ENCODE results near the gene NCEH1.

The NCEH1 gene

DNA sequence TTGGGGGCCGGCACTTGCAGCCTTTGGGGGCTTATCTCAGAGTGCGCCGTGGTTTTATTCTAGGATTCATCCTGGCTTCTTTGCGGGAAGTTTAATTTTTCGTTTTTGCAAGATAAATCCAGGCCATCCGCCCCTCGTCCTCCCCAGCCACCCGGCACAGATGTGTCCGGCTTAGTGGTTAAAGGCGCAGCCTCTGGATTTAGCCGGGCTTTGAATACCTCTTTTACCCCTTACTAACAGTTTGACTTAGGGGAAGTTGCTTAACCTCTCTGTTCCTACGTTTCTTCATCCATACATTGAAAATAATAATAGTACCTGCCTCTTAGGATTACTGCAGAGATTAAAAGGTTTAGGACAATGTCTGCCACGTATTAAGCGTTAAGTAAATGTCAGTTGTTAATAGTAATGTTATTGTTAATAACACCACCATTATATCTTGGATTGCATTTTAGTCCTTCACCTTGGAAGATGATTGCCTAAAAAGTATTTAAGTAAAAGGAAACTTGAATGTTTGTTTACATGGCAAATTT, 40.4 kb upstream of the NCEH1 start:
- peak overlapping the region; percentile 95 for H3K4me3 ChIP-seq (ENCODE audit: low read length)
- peak overlapping the region; percentile 68 for H3K4me2 ChIP-seq (ENCODE audit: low read length)
- H3K79me2 ChIP-seq (ENCODE audit: control insufficient read depth, low read length) = peaks cover 56% of the 10 kb centered on the region
- peaks cover 24% of the 10 kb centered on the region for H3K4me1 ChIP-seq (ENCODE audit: control insufficient read depth, low read length)
- no peaks in the 10 kb centered on the region for H3K9me2 ChIP-seq (replicated peaks; ENCODE audit: control insufficient read depth, low read length)
- H3K9me3 ChIP-seq (ENCODE audit: control insufficient read depth, insufficient read depth, low read length) = no peaks in the 10 kb centered on the region
- H3F3A ChIP-seq (ENCODE audit: control insufficient read depth, insufficient read depth) = no peaks in the 10 kb centered on the region
- H3K27me3 ChIP-seq (ENCODE audit: control insufficient read depth, low read length) = no peaks in the 10 kb centered on the region
- peaks cover 48% of the 10 kb centered on the region for H3K36me3 ChIP-seq (ENCODE audit: control insufficient read depth, low read length)
- peak overlapping the region; percentile 77 for H3K27ac ChIP-seq (ENCODE audit: low read depth, low read length)
- TF ChIP-seq CTCF (IDR thresholded peaks at IDR 0.05; ENCODE audit: low read depth, low read length, poor library complexity, severe bottlenecking) (no peak), EZH2phosphoT487 (IDR thresholded peaks at IDR 0.05; ENCODE audit: borderline replicate concordance, low read length) (no peak)
- H4K20me1 ChIP-seq (ENCODE audit: control insufficient read depth, insufficient read depth, low read depth, low read length) = no peaks in the 10 kb centered on the region

DNA sequence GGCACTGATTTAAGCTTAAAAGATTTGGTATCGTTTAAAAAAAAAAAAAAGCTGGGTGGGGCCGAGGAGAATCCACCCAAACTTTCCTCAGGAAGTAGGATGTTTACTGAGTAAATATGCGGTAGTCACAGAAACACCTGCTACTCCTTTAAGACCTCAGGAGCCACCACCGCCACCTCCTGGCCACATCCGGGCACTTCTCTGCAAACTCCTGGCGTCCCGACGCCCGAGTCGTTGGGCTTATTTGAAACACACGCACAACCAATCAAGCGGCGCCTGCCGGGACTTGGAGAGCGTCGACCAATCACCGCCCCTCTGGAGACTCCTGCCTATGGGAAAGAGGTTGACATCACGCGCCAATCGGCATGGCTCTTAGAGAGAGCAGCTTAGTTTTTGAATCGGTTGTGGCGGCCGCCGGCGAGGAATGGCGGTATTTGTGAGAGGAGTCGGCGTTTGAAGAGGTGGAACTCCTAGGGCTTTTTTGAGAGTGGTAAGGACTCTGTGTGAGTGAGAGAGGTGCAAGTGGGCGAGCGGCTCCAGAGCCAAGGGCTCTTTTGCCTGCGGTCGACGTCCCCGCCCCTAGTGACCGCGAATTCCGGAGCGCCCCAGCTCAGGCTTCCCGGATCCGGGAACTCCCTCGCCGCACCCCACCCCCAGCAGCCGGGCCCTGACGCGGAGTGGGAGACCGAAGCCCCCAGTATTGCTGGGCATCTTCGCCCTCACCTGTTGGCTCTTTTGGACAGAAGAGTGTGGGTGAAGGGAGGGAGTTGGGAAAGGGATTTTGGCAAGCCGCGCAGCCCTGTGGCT, 39.7 kb upstream of the NCEH1 start, which contains the start of gene ECT2:
TSS of gene ECT2 (plus strand) at position 359 of the 807 bp plus-strand sequence. CDS start 3,805 bp downstream, outside the sequence.
- Histone ChIP-seq H3K9me2 (replicated peaks; ENCODE audit: control insufficient read depth, low read length) (no peaks in the 10 kb centered on the region), H3K4me3 (ENCODE audit: low read length) (peak within 1 kb of the TSS; percentile 95), H3K27ac (ENCODE audit: low read depth, low read length) (peak within 1 kb of the TSS; percentile 77), H3K27me3 (ENCODE audit: control insufficient read depth, low read length) (0 out of 2 replicates have a peak, but pooled peaks cover 1% of the 10 kb centered on the region), H4K20me1 (ENCODE audit: control insufficient read depth, insufficient read depth, low read depth, low read length) (no peaks in the 10 kb centered on the region), H3K4me2 (ENCODE audit: low read length) (peak within 1 kb of the TSS; percentile 76), H3K9me3 (ENCODE audit: control insufficient read depth, insufficient read depth, low read length) (no peaks in the 10 kb centered on the region), H3F3A (ENCODE audit: control insufficient read depth, insufficient read depth) (no peaks in the 10 kb centered on the region), H3K36me3 (ENCODE audit: control insufficient read depth, low read length) (peaks cover 42% of the 10 kb centered on the region), H3K4me1 (ENCODE audit: control insufficient read depth, low read length) (peaks cover 24% of the 10 kb centered on the region), H3K79me2 (ENCODE audit: control insufficient read depth, low read length) (peaks cover 49% of the 10 kb centered on the region)
- no peak for TF ChIP-seq EZH2phosphoT487 (IDR thresholded peaks at IDR 0.05; ENCODE audit: borderline replicate concordance, low read length)
- TF ChIP-seq CTCF (IDR thresholded peaks at IDR 0.05; ENCODE audit: low read depth, low read length, poor library complexity, severe bottlenecking) = peak; percentile 65

DNA sequence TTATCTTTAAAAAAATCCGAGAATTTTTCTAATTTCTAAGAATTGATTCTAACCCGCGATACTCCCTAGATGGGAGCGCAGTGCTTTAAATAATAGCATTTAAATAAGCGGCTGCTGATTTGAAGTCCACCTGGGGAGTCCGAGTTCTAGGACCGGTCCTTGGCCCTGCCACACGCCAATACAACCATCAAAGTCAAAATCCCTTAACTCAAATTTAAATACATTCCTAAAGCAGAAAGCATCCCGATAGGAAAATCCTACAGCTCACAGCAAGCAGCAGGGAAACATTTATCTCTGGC, 39.2 kb upstream of the NCEH1 start:
- Histone ChIP-seq H3K27ac (ENCODE audit: low read depth, low read length) (peak overlapping the region; percentile 33; the same call in 1 of the 2 replicates), H3K4me1 (ENCODE audit: control insufficient read depth, low read length) (peaks cover 24% of the 10 kb centered on the region), H3K79me2 (ENCODE audit: control insufficient read depth, low read length) (peaks cover 44% of the 10 kb centered on the region), H3K36me3 (ENCODE audit: control insufficient read depth, low read length) (peaks cover 36% of the 10 kb centered on the region), H3F3A (ENCODE audit: control insufficient read depth, insufficient read depth) (no peaks in the 10 kb centered on the region), H3K27me3 (ENCODE audit: control insufficient read depth, low read length) (0 out of 2 replicates have a peak, but pooled peaks cover 2% of the 10 kb centered on the region), H3K9me3 (ENCODE audit: control insufficient read depth, insufficient read depth, low read length) (no peaks in the 10 kb centered on the region), H3K4me3 (ENCODE audit: low read length) (peak overlapping the region; percentile 95), H3K4me2 (ENCODE audit: low read length) (peak overlapping the region; percentile 76), H3K9me2 (replicated peaks; ENCODE audit: control insufficient read depth, low read length) (no peaks in the 10 kb centered on the region), H4K20me1 (ENCODE audit: control insufficient read depth, insufficient read depth, low read depth, low read length) (no peaks in the 10 kb centered on the region)
- TF ChIP-seq EZH2phosphoT487 (IDR thresholded peaks at IDR 0.05; ENCODE audit: borderline replicate concordance, low read length) (no peak), CTCF (IDR thresholded peaks at IDR 0.05; ENCODE audit: low read depth, low read length, poor library complexity, severe bottlenecking) (no peak)

All from DOHH2 (cell line).